ENCODE results near the gene EN2. TPM values are rescaled to one million over a fixed set of nuclear protein-coding genes. Genes with fewer than 3 reads are reported as not detected.

EN2 gene
- total and polyA plus RNA-seq, 2 of the 13 experiments (the other 11 are each of a cell fraction or from before 2014, with no cell fraction given), result not detected

DNA sequence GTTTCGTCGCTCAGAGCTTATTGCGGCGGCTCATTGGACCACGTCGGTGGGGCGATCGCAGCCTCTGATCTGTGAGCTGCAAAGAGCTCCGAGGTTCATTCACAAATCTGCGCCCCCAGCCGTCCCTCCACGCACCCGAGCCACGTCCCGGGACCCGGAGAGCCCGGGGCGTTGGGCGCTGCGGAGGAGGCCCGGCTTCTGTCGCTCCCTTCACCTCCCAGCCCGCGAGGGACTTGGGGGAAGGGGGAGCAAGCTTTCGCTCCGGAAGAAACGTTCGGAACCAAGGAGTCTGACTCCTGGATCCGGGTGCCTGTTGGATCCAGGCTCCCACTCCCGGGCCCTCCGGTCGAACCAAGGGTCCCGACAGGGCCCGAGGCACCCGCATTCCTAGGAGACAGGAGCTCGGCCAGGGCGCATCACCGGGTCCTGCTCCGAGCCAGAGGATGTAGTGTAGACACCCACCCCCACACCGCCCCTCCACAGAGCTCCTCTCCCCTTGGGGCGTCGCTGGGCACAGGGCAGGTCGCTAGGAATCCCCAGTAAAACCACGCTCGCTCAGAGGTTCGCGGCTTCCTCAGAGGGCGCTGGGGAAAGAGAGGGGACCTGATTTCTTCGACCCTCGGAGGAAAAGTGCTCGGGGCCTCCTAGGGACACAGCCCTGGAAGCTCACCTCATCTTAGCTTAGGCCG lies 7.9 kb upstream of the EN2 start:
- CTCF ChIA-PET (ENCODE audit: low intra/inter-chr PET ratio, low total read pairs), result no interaction called here

DNA sequence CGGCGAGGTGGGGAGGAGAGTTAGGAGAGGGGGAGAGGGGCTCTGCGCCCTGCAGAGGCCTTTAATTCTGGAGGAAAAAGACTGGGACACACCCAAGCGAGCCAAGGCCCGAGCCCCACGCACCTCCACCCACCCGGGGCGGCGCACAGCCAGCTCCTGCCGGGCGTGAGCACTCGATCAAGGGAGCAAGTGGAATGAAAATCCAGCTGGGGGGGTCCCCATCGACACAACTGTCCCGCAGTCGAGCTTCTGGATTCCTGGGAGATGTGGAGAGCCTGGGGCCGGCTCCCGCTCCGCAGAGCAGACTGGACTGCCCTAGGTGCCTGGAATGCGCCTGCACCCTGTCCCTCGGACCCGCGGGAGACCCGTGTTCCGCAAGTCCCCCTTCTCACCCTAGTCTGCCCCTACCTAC lies 7.4 kb upstream of the EN2 start:
- FAIRE-seq, result no peak
- no peak for ATAC-seq

More for the DNA sequence above, 7.9 kb upstream of the EN2 start:
- BruUV-seq (replicated peaks), result no TSS peak
- Histone ChIP-seq H3K4me3 (replicated peaks in 1 of 3; ENCODE audit: insufficient read depth in 1 of 3, low read depth in 2 of 3, low read length in 3 of 3) (no peak overlapping the region), H3K4me2 (ENCODE audit: low read depth, low read length) (no peak overlapping the region), H3K9me3 (ENCODE audit: low read length) (no peaks in the 10 kb centered on the region), H3K36me3 (replicated peaks in 1 of 2; ENCODE audit: control insufficient read depth in 1 of 2, insufficient read depth in 2 of 2, low read length in 2 of 2) (no peaks in the 10 kb centered on the region), H3K4me1 (ENCODE audit: insufficient read depth, low read length) (no peaks in the 10 kb centered on the region), H3K27me3 (ENCODE audit: control insufficient read depth in 1 of 2, insufficient read depth in 2 of 2, low read length in 2 of 2) (peaks cover 11 to 80% of the 10 kb centered on the region in 2 experiments), H3K79me2 (ENCODE audit: insufficient read depth, low read length) (no peaks in the 10 kb centered on the region), H3K27ac (ENCODE audit: extremely low read length, insufficient read depth, low read length) (no peak overlapping the region), H3K9ac (ENCODE audit: insufficient read depth, low read depth, low read length) (no peak overlapping the region), H4K20me1 (ENCODE audit: insufficient read depth, low read length) (no peaks in the 10 kb centered on the region), H2AFZ (ENCODE audit: low read length) (no peak overlapping the region)
- DNase-seq (ENCODE audit: low spot score) (no peak), FAIRE-seq (no peak), ATAC-seq (no peak)
- POLR2A ChIA-PET, result no interaction called here
- 30% methylated on average over 17 of the region's 52 CpGs for WGBS (ENCODE audit: low lambda C conversion rate)
- TF ChIP-seq ZNF703 (CRISPR knock-in tag; IDR thresholded peaks at IDR 0.05; ENCODE audit: borderline replicate concordance), result no peak
- TF ChIP-seq ZNF235 (CRISPR knock-in tag; IDR thresholded peaks at IDR 0.05; ENCODE audit: borderline replicate concordance), result no peak
- no peak for TF ChIP-seq TBL1XR1 (IDR thresholded peaks at IDR 0.05; ENCODE audit: borderline replicate concordance, low read length, partially characterized antibody)
- no peak for TF ChIP-seq ZNF737 (CRISPR knock-in tag; IDR thresholded peaks at IDR 0.05; ENCODE audit: borderline replicate concordance)
- TF ChIP-seq RARA (CRISPR knock-in tag; IDR thresholded peaks at IDR 0.05), result no peak
- TF ChIP-seq SALL2 (CRISPR knock-in tag; IDR thresholded peaks at IDR 0.05), result no peak
- in situ Hi-C loops (cut with HindIII; ENCODE audit: extremely low pct_ligation_motif_present, low pct_unique_long_range_greater_than_20kb), result no loop called here
- intact Hi-C loops (cut with micrococcal nuclease; ENCODE audit: unreplicated experiment), result no loop called here

More for the DNA sequence above, 7.4 kb upstream of the EN2 start:
- Histone ChIP-seq H2AFZ (ENCODE audit: low read length) (no peak overlapping the region), H3K9ac (ENCODE audit: insufficient read depth, low read depth, low read length) (no peak overlapping the region), H3K27me3 (ENCODE audit: control insufficient read depth in 1 of 2, insufficient read depth in 2 of 2, low read length in 2 of 2) (peaks cover 11 to 80% of the 10 kb centered on the region in 2 experiments), H3K79me2 (ENCODE audit: insufficient read depth, low read length) (no peaks in the 10 kb centered on the region), H3K4me2 (ENCODE audit: low read depth, low read length) (no peak overlapping the region), H3K27ac (ENCODE audit: extremely low read length, insufficient read depth, low read length) (no peak overlapping the region), H3K36me3 (replicated peaks in 1 of 2; ENCODE audit: control insufficient read depth in 1 of 2, insufficient read depth in 2 of 2, low read length in 2 of 2) (no peaks in the 10 kb centered on the region), H3K4me3 (replicated peaks in 1 of 3; ENCODE audit: insufficient read depth in 1 of 3, low read depth in 2 of 3, low read length in 3 of 3) (no peak overlapping the region), H4K20me1 (ENCODE audit: insufficient read depth, low read length) (no peaks in the 10 kb centered on the region), H3K4me1 (ENCODE audit: insufficient read depth, low read length) (no peaks in the 10 kb centered on the region), H3K9me3 (ENCODE audit: low read length) (no peaks in the 10 kb centered on the region)
- intact Hi-C loops (cut with micrococcal nuclease; ENCODE audit: unreplicated experiment) (no loop called here), in situ Hi-C loops (cut with HindIII; ENCODE audit: extremely low pct_ligation_motif_present, low pct_unique_long_range_greater_than_20kb) (no loop called here)
- POLR2A ChIA-PET, result no interaction called here
- TF ChIP-seq HOXD1 (CRISPR knock-in tag; IDR thresholded peaks at IDR 0.05) (no peak), ZNF383 (CRISPR knock-in tag; IDR thresholded peaks at IDR 0.05; ENCODE audit: borderline replicate concordance) (no peak), POLR2A (IDR thresholded peaks at IDR 0.05; ENCODE audit: insufficient read depth in 1 of 2, low read depth in 2 of 2, low read length in 2 of 2) (no peak), ZNF30 (CRISPR knock-in tag; IDR thresholded peaks at IDR 0.05) (no peak)
- DNase-seq (ENCODE audit: low spot score), result no peak
- CTCF ChIA-PET (ENCODE audit: low intra/inter-chr PET ratio, low total read pairs), result no interaction called here
- WGBS (ENCODE audit: low lambda C conversion rate), result 13% methylated on average over 3 of the region's 24 CpGs
- no TSS peak for BruUV-seq (replicated peaks)

Data from HepG2 (cell line).